HuH-7.5 (cell line): ENCODE measurements around the gene TP63.
"Not testable (repeated sequence)": the region's sequence is repeated elsewhere in the genome, so short reads cannot be mapped to it uniquely, and the experiment has no call there.

Experiments used
- DNase-seq: peaks from one replicate; pipeline ENCODE4 v3.0.0; 2011; ENCODE audit warnings: low spot score

The TP63 gene

GRCh38 chr3:189626286-189626685 lies 4.9 kb upstream of the TP63 start:
- DNase-seq, result no peak

GRCh38 chr3:189629803-189630455 lies 1.3 kb upstream of the TP63 start:
- no peak for DNase-seq

DNA sequence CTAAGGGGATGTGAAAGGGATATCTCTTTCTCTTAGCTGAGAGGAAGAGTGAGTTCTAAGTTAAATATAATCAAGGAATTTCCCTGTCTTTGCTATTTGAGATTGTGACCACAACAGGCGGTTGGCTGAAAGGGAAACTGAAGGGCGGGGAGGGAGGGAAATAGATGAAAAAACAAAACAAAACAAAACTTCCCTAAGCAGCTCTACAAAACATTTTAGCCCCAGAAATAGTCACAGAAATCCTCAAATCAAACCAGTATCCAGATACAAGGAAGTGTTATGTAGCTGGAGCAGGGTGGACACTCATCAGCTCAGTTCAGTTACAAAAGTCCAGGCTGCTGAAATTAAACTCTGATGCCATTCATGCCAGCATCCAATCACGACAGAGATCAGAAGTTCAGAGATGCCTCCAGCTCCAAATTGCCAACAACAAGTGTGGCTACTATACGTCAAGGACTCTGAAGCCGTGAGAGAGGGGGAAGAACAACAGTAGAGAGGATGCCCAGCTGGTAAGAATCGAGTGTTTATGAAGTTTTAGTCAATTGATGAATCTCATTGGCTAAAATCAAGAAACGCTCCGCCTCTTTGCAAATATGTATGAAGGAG lies 319 bp upstream of the TP63 start:
- DNase-seq, result no peak

GRCh38 chr3:189631409-189631808 lies 220 bp downstream of the TP63 start:
- no peak for DNase-seq

DNA sequence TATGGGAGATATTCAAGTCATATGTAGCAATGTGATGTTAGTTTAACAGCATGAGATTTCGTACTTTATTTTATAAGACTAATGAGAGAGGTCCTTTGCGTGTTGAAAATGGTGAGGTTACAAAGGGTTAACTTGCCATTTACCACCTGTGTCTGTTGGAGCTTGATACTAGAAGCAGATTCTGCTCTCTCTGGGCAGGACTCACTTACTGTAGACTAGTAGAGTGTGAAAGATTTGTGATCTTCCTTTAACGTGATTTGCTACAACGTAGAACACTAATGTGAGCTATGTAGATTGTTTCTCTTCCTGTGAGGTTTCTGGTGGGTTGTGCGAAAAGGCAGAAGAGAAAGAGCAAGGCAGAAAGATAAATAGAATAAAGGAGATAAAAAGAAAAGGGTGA lies 1.1 kb downstream of the TP63 start:
- DNase-seq, result no peak

DNA sequence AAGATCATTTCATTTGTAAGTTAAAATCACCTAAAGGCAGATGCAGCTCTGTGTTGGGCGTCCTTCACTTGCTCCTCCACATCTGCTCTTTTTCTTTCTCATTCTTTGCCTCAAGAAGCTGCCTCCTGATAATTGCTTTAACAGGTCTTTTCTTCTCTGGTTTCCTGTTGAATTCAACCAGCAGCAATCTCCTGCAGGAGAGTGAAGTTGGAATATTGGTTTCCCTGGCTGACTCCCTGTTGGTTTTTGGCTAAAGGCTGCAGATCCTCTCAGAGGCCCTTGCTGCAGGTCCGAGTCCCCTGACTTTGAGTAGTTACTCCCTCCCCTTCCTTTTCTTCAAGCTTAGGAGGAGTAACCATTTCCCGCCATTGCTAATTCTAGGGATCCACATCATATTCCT lies 4.2 kb downstream of the TP63 start:
- no peak for DNase-seq

GRCh38 chr3:189636048-189636447 lies 4.9 kb downstream of the TP63 start:
- DNase-seq, result no peak

- no peak for DNase-seq
Observed at GRCh38 chr3:189637750-189638149, 6.6 kb downstream of the TP63 start.

GRCh38 chr3:189638276-189639031 lies 7.3 kb downstream of the TP63 start:
- DNase-seq, result no peak

DNA sequence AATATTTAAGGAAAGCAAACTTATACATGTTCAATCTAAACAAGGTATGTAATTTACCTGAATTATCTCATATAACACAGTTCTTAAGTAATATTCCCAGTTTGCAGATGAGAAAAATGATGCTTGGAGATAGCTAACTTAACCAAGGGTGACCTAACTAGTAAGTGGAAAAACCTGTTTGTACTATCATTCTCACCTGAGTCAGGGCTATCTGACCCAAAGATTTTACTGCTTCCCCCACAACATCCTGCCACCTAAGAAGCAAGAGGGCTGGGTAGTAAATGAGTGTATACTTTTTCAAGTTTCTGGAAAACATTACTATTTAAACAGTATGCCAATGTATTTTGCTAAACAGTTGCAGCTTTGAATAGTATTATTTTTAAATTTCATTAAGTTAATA lies 10.6 kb downstream of the TP63 start:
- no peak for DNase-seq

DNA sequence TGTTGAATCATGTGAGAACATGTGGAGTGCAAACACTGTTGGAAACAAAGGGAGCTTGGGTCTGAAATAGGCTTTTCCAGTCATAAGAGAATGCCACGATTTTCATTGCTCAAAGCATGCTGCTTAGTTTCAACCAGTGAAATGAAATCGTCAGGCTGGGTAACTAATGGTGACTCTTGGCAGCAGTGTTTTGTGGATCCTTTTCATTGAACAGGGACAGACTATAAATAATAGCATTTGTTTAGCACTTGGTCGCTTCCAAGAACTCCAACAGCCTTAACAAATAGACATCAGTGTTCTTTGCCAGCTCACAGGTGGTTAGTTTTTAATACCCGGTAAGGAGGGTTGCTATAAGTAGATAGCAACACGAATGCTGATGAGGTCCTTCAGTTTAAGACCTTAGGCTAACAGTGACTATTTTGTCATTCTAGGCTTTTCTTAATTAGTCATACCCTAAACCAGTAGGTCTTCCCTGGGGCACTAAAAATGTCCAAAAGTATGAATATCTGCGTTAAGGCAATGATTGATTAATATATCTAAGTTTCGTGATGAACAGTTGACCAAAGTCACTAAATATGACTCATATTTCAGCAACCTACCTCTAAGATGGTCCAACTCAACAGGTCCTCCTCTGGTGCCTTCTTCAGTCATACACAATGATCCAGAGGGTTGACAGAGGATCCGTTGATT lies 15.8 kb downstream of the TP63 start:
- DNase-seq, result no peak

GRCh38 chr3:189652042-189652441 lies 20.9 kb downstream of the TP63 start:
- no peak for DNase-seq

DNA sequence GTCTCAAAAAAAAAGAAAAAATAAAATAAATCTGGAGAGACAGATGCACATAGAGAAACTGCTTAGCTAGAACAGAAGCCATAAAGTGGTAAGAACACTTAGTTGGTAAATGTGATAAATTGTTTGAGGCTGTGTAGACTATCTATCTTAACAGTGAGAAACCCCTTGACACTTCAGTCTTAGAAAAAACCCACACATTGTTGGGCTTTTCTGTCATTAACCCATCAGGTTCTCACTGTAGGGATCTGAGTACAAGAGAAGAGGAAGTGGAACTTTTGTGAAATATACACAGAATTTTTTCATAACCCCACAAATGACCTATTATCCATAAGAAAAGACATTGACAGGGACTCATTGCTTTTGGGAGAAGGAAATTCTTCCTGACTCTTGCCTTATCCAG lies 24.4 kb downstream of the TP63 start:
- DNase-seq, result no peak

DNA sequence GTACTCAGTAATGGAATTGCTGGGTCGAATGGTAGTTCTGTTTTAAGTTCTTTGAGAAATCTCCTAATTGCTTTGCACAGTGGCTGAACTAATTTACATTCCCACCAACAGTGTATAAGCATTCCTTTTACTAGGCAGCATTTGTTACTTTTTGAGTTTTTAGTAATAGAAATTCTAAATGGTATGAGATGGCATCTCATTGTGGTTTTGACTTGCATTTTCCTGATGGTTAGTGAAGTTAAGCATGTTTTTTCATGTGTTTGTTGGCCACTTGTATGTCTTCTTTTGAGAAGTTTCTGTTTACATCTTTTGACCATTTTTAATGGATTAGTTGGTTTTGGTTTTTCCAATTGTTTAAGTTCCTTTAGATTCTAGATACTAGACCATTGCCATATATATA lies 28.4 kb downstream of the TP63 start:
- DNase-seq, result no peak

GRCh38 chr3:189664311-189664710 lies 33.1 kb downstream of the TP63 start:
- DNase-seq, result no peak

DNA sequence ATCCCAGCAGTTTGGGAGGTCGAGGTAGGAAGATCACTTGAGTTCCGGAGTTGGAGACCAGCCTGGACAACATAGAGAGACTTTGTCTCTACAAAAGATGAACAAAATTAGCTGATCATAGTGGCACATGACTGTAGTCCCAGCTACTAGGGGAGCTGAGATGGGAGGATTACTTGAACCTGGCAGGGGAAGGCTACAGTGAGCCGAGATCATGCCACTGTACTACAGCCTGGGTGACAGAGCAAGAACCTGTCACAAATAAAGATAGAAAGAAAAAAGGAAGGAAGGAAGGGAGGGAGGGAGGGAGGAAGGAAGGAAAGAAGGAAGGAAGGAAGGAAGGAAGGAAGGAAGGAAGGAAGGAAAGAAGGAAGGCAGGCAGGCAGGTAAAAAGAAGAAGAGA lies 41.2 kb downstream of the TP63 start:
- DNase-seq, result not testable (repeated sequence)

DNA sequence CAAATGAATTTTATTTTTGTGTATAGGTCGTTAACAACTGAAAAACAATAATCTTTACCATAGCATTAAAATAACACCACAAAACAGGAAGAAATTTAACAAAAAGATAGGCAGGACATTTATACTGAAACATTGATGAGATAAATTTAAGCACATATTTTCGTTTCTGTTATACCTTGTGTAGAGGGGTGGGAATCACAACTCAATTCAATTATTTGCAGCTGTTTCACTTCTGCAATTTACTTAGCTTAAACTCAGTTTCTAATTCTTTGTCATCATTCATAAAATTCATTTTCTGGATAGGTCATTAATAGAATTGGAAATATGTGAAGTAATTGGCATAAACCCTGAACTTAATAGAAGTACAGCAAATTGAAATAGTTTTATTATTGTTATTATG lies 42.3 kb downstream of the TP63 start:
- no peak for DNase-seq

GRCh38 chr3:189674249-189674913 lies 43.2 kb downstream of the TP63 start:
- no peak for DNase-seq

DNA sequence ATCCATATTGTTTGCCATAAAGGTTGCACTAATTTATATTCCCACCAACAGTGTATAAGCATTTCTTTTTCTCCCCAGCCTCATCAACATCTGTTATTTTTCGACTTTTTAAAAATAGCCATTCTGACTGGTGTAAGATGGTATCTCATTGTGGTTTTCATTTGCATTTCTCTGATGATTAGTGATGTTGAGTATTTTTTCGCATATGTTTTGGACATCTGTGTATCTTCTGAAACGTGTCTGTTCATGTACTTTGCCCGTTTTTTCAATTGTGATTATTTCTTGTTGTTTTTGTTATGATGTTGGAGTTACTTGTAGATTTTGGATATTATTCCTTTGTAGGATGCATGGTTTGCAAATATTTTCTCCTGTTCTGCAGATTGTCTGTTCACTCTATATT lies 46.5 kb downstream of the TP63 start:
- no peak for DNase-seq

DNA sequence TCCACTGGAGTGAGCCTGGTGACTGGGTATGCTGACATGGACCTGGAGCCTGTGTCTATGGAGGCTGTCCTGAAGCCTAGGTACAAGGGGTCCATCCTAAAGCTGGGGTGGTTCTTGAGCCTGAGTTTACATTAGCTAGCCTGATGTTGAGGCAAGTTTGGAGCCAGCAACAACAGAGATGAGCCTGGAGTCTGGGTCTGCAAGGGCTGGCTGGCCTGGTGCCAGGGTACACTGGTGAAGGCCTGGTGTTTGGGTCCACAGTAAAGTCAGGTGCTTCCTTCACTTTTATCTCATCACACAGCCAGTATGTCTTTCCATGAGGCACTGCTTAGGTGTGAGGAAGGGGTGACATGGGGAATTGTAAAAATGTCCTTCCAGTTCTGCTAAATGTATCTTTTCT lies 49.5 kb downstream of the TP63 start:
- no peak for DNase-seq

- no peak for DNase-seq
Observed at GRCh38 chr3:189683546-189684255, 52.5 kb downstream of the TP63 start.

- DNase-seq, result no peak
Observed at GRCh38 chr3:189684317-189684716, 53.1 kb downstream of the TP63 start.
